DMS153 treated with DMSO at 0.1 percent for 48 hours (cell line): Measurements from ENCODE around the gene MYBPC1.
"Not testable (repeated sequence)": the region's sequence is repeated elsewhere in the genome, so short reads cannot be mapped to it uniquely, and the experiment has no call there.

Source experiments
- DNase-seq: peaks from one replicate; lab custom pipeline; 2025; ENCODE audit not compliant: unreplicated experiment; lab: John Stamatoyannopoulos, UW

The MYBPC1 gene

GRCh38 chr12:101650346-101651117, 55.8 kb downstream of the MYBPC1 start:
- DNase-seq, result no peak

- DNase-seq, result no peak
Observed at GRCh38 chr12:101653030-101653429, 58.3 kb downstream of the MYBPC1 start.

GRCh38 chr12:101653503-101653902, 58.7 kb downstream of the MYBPC1 start:
- no peak for DNase-seq

GRCh38 chr12:101654442-101654841, 59.7 kb downstream of the MYBPC1 start:
- DNase-seq, result no peak

GRCh38 chr12:101655393-101655792, 60.6 kb downstream of the MYBPC1 start:
- no peak for DNase-seq

- DNase-seq, result not testable (repeated sequence)
Observed at GRCh38 chr12:101660662-101661061, 65.9 kb downstream of the MYBPC1 start.

- DNase-seq, result no peak
Observed at GRCh38 chr12:101663298-101663697, 68.5 kb downstream of the MYBPC1 start.

- no peak for DNase-seq
Observed at GRCh38 chr12:101664992-101665391, 70.2 kb downstream of the MYBPC1 start.

- no peak for DNase-seq
Observed at GRCh38 chr12:101666052-101666728, 71.4 kb downstream of the MYBPC1 start.

- no peak for DNase-seq
Observed at GRCh38 chr12:101667591-101667990, 72.8 kb downstream of the MYBPC1 start.

GRCh38 chr12:101670007-101670671, 75.4 kb downstream of the MYBPC1 start:
- no peak for DNase-seq

- no peak for DNase-seq
Observed at GRCh38 chr12:101671157-101671791, 76.5 kb downstream of the MYBPC1 start.

GRCh38 chr12:101671833-101672232, 77.1 kb downstream of the MYBPC1 start:
- no peak for DNase-seq

- no peak for DNase-seq
Observed at GRCh38 chr12:101675555-101675954, 80.8 kb downstream of the MYBPC1 start.

GRCh38 chr12:101676497-101676896, 81.7 kb downstream of the MYBPC1 start:
- not testable (repeated sequence) for DNase-seq

- no peak for DNase-seq
Observed at GRCh38 chr12:101678081-101678480, 83.3 kb downstream of the MYBPC1 start.

GRCh38 chr12:101680240-101680639, 85.5 kb downstream of the MYBPC1 start:
- DNase-seq, result no peak

GRCh38 chr12:101680647-101681046, 85.9 kb downstream of the MYBPC1 start:
- DNase-seq, result no peak

GRCh38 chr12:101681627-101682026, 86.9 kb downstream of the MYBPC1 start:
- DNase-seq, result not testable (repeated sequence)

- no peak for DNase-seq
Observed at GRCh38 chr12:101685092-101685491, 90.3 kb downstream of the MYBPC1 start.

GRCh38 chr12:101686176-101686575, 91.4 kb downstream of the MYBPC1 start:
- no peak for DNase-seq
